K562 (cell line): Measurements from ENCODE around the gene UBAP2. TPM values are rescaled to one million over a fixed set of nuclear protein-coding genes. Genes with fewer than 3 reads are reported as not detected.
A peak's percentile ranks its signal among the peaks of the same experiment; 100 is the strongest.

Source experiments
- ARID2 ChIP-seq: fragments of 450-650 bp; IDR thresholded peaks from 2 replicates; pipeline ENCODE4 v1.6.1; 2017; ENCODE audit warnings: antibody characterized with exemption, mild to moderate bottlenecking
- CGGBP1 ChIP-seq: fragments of 250-450 bp; sonication (Bioruptor Pico); IDR thresholded peaks from 2 replicates; pipeline ENCODE4 v1.9.0; 2021; ENCODE audit warnings: mild to moderate bottlenecking
- E2F5 ChIP-seq: sonication (generic); formaldehyde crosslinking; IDR thresholded peaks from 2 replicates; pipeline ENCODE4 v1.8.0; 2022; ENCODE audit warnings: mild to moderate bottlenecking, missing genetic modification reagents
- EP300 ChIP-seq: IDR thresholded peaks from 2 replicates; pipeline ENCODE4 v1.6.1; 2012; ENCODE audit warnings: low read length, improper control_type of control experiment
- GABPB1 ChIP-seq: sonication (generic); formaldehyde crosslinking; IDR thresholded peaks from 2 replicates; pipeline ENCODE4 v1.8.0; 2022; ENCODE audit warnings: mild to moderate bottlenecking, missing genetic modification reagents
- GTF2F1 ChIP-seq: IDR thresholded peaks from 2 replicates; pipeline ENCODE4 v1.6.1; 2011; ENCODE audit warnings: low read depth, low read length, improper control_type of control experiment
- MITF ChIP-seq: IDR thresholded peaks from 2 replicates; pipeline ENCODE4 v1.6.1; 2014; ENCODE audit warnings: antibody characterized with exemption
- MTA1 ChIP-seq: fragments of 450-650 bp; IDR thresholded peaks from 2 replicates; pipeline ENCODE4 v1.6.1; 2017; ENCODE audit warnings: borderline replicate concordance
- NR2C1 ChIP-seq, 2 experiments: fragments of 450-650 bp; IDR thresholded peaks; 2 replicates each; pipeline ENCODE4 v1.6.1; 2017; ENCODE audit warnings: mild to moderate bottlenecking in 2 of 2, antibody characterized with exemption in 1 of 2, inconsistent platforms in 1 of 2, missing compliant biosample characterization in 1 of 2, missing genetic modification characterization in 1 of 2
- POLR2G ChIP-seq: fragments of 200-400 bp; formaldehyde crosslinking; IDR thresholded peaks from 2 replicates; pipeline ENCODE4 v1.6.1; 2017; ENCODE audit warnings: low read depth, mild to moderate bottlenecking, antibody characterized with exemption, low read length, moderate library complexity
- RFX5 ChIP-seq: IDR thresholded peaks from 2 replicates; pipeline ENCODE4 v1.6.1; 2011; ENCODE audit warnings: low read depth, mild to moderate bottlenecking, improper control_type of control experiment, low read length
- SPI1 ChIP-seq: IDR thresholded peaks from 2 replicates; pipeline ENCODE4 v1.6.1; 2011; ENCODE audit warnings: low read depth, low read length, control low read depth, borderline replicate concordance
- SUPT5H ChIP-seq: fragments of 450-650 bp; IDR thresholded peaks from 2 replicates; pipeline ENCODE4 v1.6.1; 2016
- UBTF ChIP-seq, 2 experiments: IDR thresholded peaks; 2 replicates each; pipeline ENCODE4 v1.6.1; 2012; ENCODE audit warnings: improper control_type of control experiment in 2 of 2, low read depth in 2 of 2, low read length in 2 of 2, borderline replicate concordance in 1 of 2
- ZBTB11 ChIP-seq, 3 experiments: fragments of 200-800 bp in 1 of 3; fragments of 250-450 bp in 1 of 3; fragments of 450-650 bp in 1 of 3; sonication (Bioruptor Pico) in 1 of 3; sonication (Bioruptor generic) in 1 of 3; formaldehyde crosslinking in 1 of 3; IDR thresholded peaks; 2 replicates each; pipeline versions ENCODE4 v1.6.1 to v1.8.0; 2016 to 2022; ENCODE audit warnings: mild to moderate bottlenecking in 2 of 3, missing genetic modification characterization in 2 of 3, missing compliant biosample characterization in 1 of 3, moderate library complexity in 1 of 3
- ZNF316 ChIP-seq: fragments of 450-650 bp; IDR thresholded peaks from 2 replicates; pipeline ENCODE4 v1.6.1; 2016
- ZNF511 ChIP-seq: sonication (generic); formaldehyde crosslinking; IDR thresholded peaks from 2 replicates; pipeline ENCODE4 v1.8.0; 2022; ENCODE audit warnings: mild to moderate bottlenecking, missing genetic modification reagents
- polyA plus RNA-seq, 8 experiments: library from polyadenylated mRNA; depleted of rRNA in 4 of 8; stranded (reverse) in 5 of 8; unstranded in 3 of 8; fragments of >200 nt; fragmentation: Nextera tagmentation in 2 of 8; fragmentation: Illumina TruSeq in 1 of 8; extraction: Ambion mirVana in 2 of 8; extraction: Trizol in 1 of 8; gene quantifications; 2 replicates each; pipeline versions ENCODE4 v1.2.1 to v1.2.3, GENCODE V29; 2011 to 2014; ENCODE audit warnings: inconsistent platforms in 1 of 8, missing spikeins in 1 of 8
- total RNA-seq, 7 experiments: library from RNA; depleted of rRNA in 6 of 7; stranded (reverse); fragments of >200 nt in 6 of 7; fragmentation: Illumina TruSeq in 2 of 7; extraction: Trizol in 2 of 7; gene quantifications; 2 replicates each; pipeline versions ENCODE4 v1.2.1 to v1.2.3, GENCODE V29; 2011 to 2021; ENCODE audit warnings: low replicate concordance in 1 of 7

UBAP2 gene
- total and polyA plus RNA-seq, 9 of the 15 experiments (the other 6 are each of a cell fraction or from before 2014, with no cell fraction given) = 8.7 to 47.9 (median 18.7) TPM

GRCh38 chr9:34048727-34049629 lies at the start of gene UBAP2 (continued):
- TF ChIP-seq ZBTB11 (CRISPR knock-in tag; IDR thresholded peaks at IDR 0.05) (peak in 1 of 3 experiments; percentile 11; a peak in 1 of 6 replicates), GABPB1 (CRISPR knock-in tag) (peak; percentile 56; the same call in 1 of the 2 replicates), CGGBP1 (no peak; the same call in 1 of the 2 replicates), MTA1 (peak; percentile 99), E2F5 (CRISPR knock-in tag) (no peak), ARID2 (no peak), POLR2G (peak; percentile 98), EP300 (peak; percentile 71), GTF2F1 (peak; percentile 33; the same call in 1 of the 2 replicates), RFX5 (no peak), SPI1 (peak; percentile 46; the same call in 1 of the 2 replicates), UBTF (IDR thresholded peaks at IDR 0.05; ENCODE audit: borderline replicate concordance in 1 of 2, low read depth in 2 of 2, low read length in 2 of 2) (no peak), ZNF511 (CRISPR knock-in tag) (peak; percentile 68), MITF (peak; percentile 37; the same call in 1 of the 2 replicates), NR2C1 (IDR thresholded peaks at IDR 0.05) (peak; percentile 83), NR2C1 (tag; IDR thresholded peaks at IDR 0.05) (no peak), SUPT5H (peak; percentile 93), ZNF316 (no peak)
